Measurements from ENCODE around the gene C16orf86. TPM values are rescaled to one million over a fixed set of nuclear protein-coding genes. Genes with fewer than 3 reads are reported as not detected.

The C16orf86 gene
- polyA plus RNA-seq, 3 donors = 4.1 to 11.3 (median 4.6) TPM

GRCh38 chr16:67699265-67699664 lies 32.7 kb downstream of the C16orf86 start:
- Histone ChIP-seq H3K9ac (ENCODE audit: insufficient read depth, low read length, poor library complexity, severe bottlenecking) (no peak overlapping the region), H3K27ac (ENCODE audit: low read depth in 1 of 2, low read length in 2 of 2) (no peak overlapping the region), H3K36me3 (replicated peaks in 1 of 2; ENCODE audit: control insufficient read depth in 1 of 2, insufficient read depth in 2 of 2, low read length in 2 of 2) (no peaks in the 10 kb centered on the region), H3K27me3 (ENCODE audit: control insufficient read depth in 2 of 2, insufficient read depth in 2 of 2, low read length in 2 of 2) (no peaks in the 10 kb centered on the region), H3K9me3 (replicated peaks in 1 of 2; ENCODE audit: control insufficient read depth in 1 of 2, insufficient read depth in 1 of 2, low read length in 2 of 2) (peaks cover 0 to 11% of the 10 kb centered on the region in 2 donors), H3K4me3 (replicated peaks in 1 of 3; ENCODE audit: low read depth in 2 of 3, low read length in 3 of 3) (no peak overlapping the region), H4K20me1 (ENCODE audit: insufficient read depth, low read length) (no peaks in the 10 kb centered on the region), H3K79me2 (ENCODE audit: insufficient read depth, low read length) (no peaks in the 10 kb centered on the region), H3K4me2 (replicated peaks; ENCODE audit: extremely low read depth, low read length, poor library complexity, severe bottlenecking) (no peak overlapping the region), H3K4me1 (ENCODE audit: control insufficient read depth in 1 of 2, insufficient read depth in 2 of 2, low read length in 2 of 2) (peaks cover 3 to 14% of the 10 kb centered on the region in 2 donors), H2AFZ (ENCODE audit: insufficient read depth, low read depth, low read length, poor library complexity, severe bottlenecking) (no peak overlapping the region)
- H3K4me1 Mint-ChIP-seq = peaks cover 18% of the 10 kb centered on the region
- WGBS (ENCODE audit: insufficient coverage) = 100% methylated on average over 5 of the region's 7 CpGs
- intact Hi-C loops (cut with micrococcal nuclease) = no loop called here
- H3K27ac Mint-ChIP-seq = no peak overlapping the region
- no peak for DNase-seq
- no peak overlapping the region for H3K4me3 Mint-ChIP-seq
- TF ChIP-seq CTCF (IDR thresholded peaks at IDR 0.05) = no peak
- H3K27me3 Mint-ChIP-seq (ENCODE audit: low read depth in 3 of 3) = no peaks in the 10 kb centered on the region
- peaks cover 9 to 13% of the 10 kb centered on the region in 2 donors for H3K36me3 Mint-ChIP-seq
- peaks cover 0 to 14% (median 5%) of the 10 kb centered on the region in 7 donors for H3K9me3 Mint-ChIP-seq

- TF ChIP-seq CTCF (IDR thresholded peaks at IDR 0.05) = no peak
- Histone ChIP-seq H3K9ac (ENCODE audit: insufficient read depth, low read length, poor library complexity, severe bottlenecking) (no peak overlapping the region), H3K9me3 (replicated peaks in 1 of 2; ENCODE audit: control insufficient read depth in 1 of 2, insufficient read depth in 1 of 2, low read length in 2 of 2) (peaks cover 0 to 11% of the 10 kb centered on the region in 2 donors), H3K4me1 (ENCODE audit: control insufficient read depth in 1 of 2, insufficient read depth in 2 of 2, low read length in 2 of 2) (peaks cover 3 to 14% of the 10 kb centered on the region in 2 donors), H3K4me2 (replicated peaks; ENCODE audit: extremely low read depth, low read length, poor library complexity, severe bottlenecking) (no peak overlapping the region), H3K79me2 (ENCODE audit: insufficient read depth, low read length) (peaks cover 2% of the 10 kb centered on the region), H4K20me1 (ENCODE audit: insufficient read depth, low read length) (no peaks in the 10 kb centered on the region), H3K27me3 (ENCODE audit: control insufficient read depth in 2 of 2, insufficient read depth in 2 of 2, low read length in 2 of 2) (no peaks in the 10 kb centered on the region), H3K4me3 (replicated peaks in 1 of 3; ENCODE audit: low read depth in 2 of 3, low read length in 3 of 3) (no peak overlapping the region), H2AFZ (ENCODE audit: insufficient read depth, low read depth, low read length, poor library complexity, severe bottlenecking) (no peak overlapping the region), H3K36me3 (replicated peaks in 1 of 2; ENCODE audit: control insufficient read depth in 1 of 2, insufficient read depth in 2 of 2, low read length in 2 of 2) (no peaks in the 10 kb centered on the region), H3K27ac (ENCODE audit: low read depth in 1 of 2, low read length in 2 of 2) (no peak overlapping the region)
- H3K9me3 Mint-ChIP-seq = peaks cover 0 to 14% (median 5%) of the 10 kb centered on the region in 7 donors
- no CpG with 5 or more reads among the region's 1 CpG for WGBS (ENCODE audit: insufficient coverage)
- no peak overlapping the region for H3K4me3 Mint-ChIP-seq
- peaks cover 11 to 13% of the 10 kb centered on the region in 2 donors for H3K36me3 Mint-ChIP-seq
- intact Hi-C loops (cut with micrococcal nuclease) = no loop called here
- no peaks in the 10 kb centered on the region for H3K27me3 Mint-ChIP-seq (ENCODE audit: low read depth in 3 of 3)
- peaks cover 16% of the 10 kb centered on the region for H3K4me1 Mint-ChIP-seq
- no peak for DNase-seq
- no peak overlapping the region for H3K27ac Mint-ChIP-seq
Observed at GRCh38 chr16:67701420-67701819, 34.8 kb downstream of the C16orf86 start.

Data from CD14-positive monocyte (primary cell).